ENCODE measurements around the gene NRBF2.
"Not testable (repeated sequence)": the region's sequence is repeated elsewhere in the genome, so short reads cannot be mapped to it uniquely, and the experiment has no call there.

NRBF2 gene

DNA sequence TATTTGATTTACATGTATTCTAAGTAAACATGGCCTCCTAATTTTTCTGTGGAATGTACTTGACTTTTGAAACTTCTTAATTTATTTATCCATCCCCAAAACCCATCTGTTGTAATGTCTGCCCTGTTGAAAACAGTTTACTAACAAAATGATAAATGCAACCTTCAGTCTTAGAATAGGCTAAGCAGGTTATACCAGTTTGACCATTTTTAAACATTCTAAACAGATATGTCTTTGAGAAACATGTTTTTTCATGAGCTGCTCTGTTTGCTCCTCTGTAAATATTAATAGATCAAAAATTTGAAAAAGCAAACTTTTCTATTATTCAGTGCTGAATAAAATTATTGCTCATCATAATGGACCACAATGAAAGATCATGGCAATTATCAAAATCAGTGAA lies 33.4 kb upstream of the NRBF2 start:
- Histone ChIP-seq H3K27ac (no peak overlapping the region), H3K4me3 (no peak overlapping the region)
- no peak for DNase-seq (ENCODE audit: low spot score)
- TF ChIP-seq, protein P1, sequence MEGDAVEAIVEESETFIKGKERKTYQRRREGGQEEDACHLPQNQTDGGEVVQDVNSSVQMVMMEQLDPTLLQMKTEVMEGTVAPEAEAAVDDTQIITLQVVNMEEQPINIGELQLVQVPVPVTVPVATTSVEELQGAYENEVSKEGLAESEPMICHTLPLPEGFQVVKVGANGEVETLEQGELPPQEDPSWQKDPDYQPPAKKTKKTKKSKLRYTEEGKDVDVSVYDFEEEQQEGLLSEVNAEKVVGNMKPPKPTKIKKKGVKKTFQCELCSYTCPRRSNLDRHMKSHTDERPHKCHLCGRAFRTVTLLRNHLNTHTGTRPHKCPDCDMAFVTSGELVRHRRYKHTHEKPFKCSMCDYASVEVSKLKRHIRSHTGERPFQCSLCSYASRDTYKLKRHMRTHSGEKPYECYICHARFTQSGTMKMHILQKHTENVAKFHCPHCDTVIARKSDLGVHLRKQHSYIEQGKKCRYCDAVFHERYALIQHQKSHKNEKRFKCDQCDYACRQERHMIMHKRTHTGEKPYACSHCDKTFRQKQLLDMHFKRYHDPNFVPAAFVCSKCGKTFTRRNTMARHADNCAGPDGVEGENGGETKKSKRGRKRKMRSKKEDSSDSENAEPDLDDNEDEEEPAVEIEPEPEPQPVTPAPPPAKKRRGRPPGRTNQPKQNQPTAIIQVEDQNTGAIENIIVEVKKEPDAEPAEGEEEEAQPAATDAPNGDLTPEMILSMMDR (IDR thresholded peaks at IDR 0.05), result no peak

DNA sequence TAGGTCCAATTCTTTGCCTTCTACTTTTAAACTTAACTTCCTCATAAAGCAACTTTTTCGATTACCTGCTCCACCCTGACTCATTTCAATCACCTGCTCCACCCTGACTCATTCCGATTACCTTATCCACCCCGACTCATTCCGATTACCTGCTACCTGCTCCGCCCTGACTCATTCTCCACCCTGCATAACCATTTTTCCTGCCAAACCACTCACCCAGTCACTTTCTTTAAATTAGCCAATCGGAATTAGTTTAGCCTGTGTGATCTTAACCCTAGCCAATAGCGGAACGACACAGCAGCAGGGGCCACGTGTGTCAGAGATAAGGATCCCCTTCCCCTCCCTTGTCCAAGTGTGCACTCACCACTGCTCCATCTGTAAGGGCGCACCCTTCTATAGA lies 32.0 kb upstream of the NRBF2 start:
- H3K4me3 ChIP-seq; H3K27ac ChIP-seq; DNase-seq (ENCODE audit: low spot score): not testable (repeated sequence)

DNA sequence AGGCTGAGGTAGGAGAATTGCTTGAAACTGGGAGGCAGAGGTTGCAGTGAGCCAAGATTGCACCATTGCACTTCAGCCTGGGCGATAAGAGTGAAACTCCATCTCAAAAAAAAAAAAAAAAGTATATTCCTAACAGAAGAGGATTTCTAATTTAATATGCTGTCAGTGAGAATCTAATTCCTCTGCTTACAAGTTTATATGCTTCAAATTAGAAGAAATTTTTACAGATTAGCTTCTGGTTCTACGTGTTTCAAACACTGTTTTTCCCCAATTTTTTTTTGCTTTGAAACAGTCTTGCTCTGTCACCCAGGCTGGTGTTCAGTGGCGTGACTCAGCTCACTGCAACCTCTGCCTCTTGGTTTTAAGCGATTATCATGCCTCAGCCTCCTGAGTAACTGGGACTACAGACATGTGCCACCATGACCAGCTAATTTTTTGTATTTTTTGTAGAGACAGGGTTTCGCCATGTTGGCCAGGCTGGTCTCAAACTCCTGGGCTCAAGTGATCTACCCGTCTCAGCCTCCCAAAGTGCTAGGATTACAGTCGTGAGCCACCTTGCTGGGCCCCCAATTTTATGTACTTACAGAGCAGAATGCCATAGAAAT lies 30.7 kb upstream of the NRBF2 start:
- not testable (repeated sequence) for H3K4me3 ChIP-seq; DNase-seq (ENCODE audit: low spot score); H3K27ac ChIP-seq

DNA sequence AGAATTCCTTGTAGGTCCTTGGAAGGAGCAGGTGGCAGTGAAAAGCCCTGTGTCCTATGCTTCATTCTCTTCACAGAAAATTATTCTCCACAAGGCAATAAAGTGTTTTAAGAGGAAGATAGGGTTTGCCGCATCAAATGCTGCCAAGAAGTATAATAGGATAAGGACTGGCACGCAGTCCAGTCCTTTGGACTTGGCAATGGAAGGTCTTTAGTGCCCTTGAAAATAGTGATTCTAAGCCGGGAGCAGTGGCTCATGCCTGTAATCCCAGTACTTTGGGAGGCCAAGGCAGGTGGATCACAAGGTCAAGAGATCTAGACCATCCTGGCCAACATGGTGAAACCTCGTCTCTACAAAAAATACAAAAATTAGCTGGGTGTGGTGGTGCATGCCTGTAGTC lies 29.9 kb upstream of the NRBF2 start:
- DNase-seq (ENCODE audit: low spot score); H3K27ac ChIP-seq; H3K4me3 ChIP-seq: not testable (repeated sequence)

DNA sequence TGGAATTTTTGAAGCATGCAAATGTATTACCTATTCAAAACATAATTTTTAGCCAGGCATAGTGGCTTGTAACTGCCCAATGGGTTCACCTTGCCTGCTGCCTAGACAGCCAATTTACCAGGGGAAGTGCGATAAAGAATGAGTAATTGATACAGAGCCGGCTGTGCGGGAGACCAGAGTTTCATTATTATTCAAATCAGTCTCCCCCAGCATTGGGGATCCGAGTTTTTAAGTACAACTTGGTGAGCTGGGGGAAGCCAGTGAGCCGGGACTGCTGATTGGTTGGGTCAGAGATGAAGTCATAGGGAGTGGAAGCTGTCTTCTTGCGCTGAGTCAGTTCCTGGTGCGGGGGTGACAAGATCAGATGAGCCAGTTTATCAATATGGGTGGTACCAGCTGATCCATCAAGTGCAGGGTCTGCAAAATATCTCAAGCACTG lies 29.1 kb upstream of the NRBF2 start:
- Histone ChIP-seq H3K4me3 (no peak overlapping the region), H3K27ac (no peak overlapping the region)
- TF ChIP-seq, protein P1 (IDR thresholded peaks at IDR 0.05), result no peak
- DNase-seq (ENCODE audit: low spot score), result no peak

DNA sequence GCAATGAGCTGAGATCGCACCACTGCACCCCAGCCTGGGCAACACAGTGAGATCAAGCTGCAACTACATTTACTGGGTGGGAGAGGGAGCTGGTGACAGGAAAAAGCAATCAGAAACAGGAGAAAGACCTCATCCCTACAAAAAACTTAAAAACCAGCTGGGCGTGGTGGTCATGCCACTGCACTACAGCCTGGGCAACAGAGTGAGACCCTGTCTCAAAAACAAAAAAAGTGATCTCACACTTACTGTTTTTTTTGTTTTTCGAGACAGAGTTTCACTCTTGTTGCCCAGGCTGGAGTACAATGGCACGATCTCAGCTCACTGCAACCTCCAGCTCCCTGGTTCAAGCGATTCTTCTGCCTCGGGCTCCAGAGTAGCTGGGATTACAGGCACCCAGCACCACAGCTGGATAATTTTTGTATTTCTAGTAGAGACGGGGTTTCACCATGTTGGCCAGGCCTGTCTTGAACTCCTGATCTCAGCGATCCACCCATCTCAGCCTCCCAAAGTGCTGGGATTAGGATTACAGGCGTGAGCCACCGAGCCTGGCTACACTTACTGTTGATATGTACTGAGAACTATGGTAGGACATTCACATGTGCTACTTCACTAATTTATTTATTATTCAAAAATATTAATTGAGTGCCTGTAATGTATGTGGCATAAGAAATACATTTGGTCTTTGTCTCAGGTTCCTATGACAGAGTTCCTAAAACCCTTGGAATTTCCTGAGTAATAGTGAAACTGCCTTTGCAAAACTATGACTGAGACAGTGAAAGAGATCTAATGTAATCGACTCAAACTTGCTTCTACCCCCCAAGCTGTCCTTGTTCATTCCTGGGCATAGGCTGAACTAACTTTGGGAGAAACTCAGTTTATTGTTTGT lies 27.7 kb upstream of the NRBF2 start:
- TF ChIP-seq, protein P1 (IDR thresholded peaks at IDR 0.05), result no peak
- no peak for DNase-seq (ENCODE audit: low spot score)
- Histone ChIP-seq H3K27ac (peak overlapping the region in 1 of 2 donors; percentile 55), H3K4me3 (no peak overlapping the region)

DNA sequence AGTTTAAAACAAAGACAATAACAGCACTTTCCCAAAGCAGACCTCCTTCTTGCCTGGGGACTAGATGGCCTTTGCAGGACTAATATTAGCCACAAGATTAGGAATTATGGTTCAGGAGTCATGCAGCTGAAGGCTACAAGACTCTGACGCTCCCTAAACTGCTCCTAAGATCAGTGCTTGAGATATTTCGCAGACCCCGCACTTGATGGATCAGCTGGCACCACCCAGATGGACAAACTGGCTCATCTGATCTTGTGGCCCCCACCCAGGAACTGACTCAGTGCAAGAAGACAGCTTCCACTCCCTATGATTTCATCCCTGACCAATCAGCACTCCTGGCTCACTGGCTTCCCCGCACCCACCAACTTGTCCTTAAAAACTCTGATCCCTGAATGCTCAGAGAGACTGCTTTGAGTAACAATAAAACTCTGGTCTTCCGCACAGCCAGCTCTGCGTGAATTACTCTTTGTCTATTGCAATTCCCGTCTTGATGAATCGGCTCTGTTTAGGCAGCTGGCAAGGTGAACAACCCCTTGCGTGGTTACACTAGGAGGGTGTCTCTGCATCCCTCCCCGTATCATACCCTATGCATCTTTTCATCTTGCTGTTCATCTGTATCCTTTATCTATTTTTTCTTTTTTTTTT lies 26.9 kb upstream of the NRBF2 start:
- Histone ChIP-seq H3K27ac (peak overlapping the region in 1 of 2 donors; percentile 55), H3K4me3 (peak overlapping the region; percentile 31)
- DNase-seq (ENCODE audit: low spot score), result no peak
- TF ChIP-seq, protein P1 (IDR thresholded peaks at IDR 0.05), result no peak

DNA sequence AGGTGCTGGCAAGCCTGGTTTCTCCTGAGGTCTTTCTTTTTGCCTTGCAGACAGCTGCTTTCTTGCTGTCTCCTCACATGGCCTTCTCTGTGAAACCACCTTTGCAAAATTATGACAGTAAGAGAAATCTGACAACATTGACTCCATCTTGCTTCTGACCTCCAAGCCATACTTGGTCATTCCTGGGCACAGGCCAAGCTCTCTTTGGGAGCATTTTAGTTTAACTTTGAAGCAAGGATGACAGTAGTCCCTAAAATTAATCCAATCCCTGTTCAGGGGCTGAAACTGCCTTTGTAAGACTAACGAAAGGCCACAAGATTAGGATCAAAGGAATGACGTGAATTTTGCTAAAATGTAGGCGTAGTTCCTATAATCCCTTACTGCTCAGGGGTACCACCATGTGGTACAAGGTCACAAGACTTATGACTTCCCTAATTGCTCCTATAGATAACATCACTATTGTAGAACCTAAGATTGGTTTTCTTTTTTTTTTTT lies 25.1 kb upstream of the NRBF2 start:
- no peak overlapping the region for H3K4me3 ChIP-seq
- TF ChIP-seq, protein P1 (IDR thresholded peaks at IDR 0.05), result no peak
- no peak overlapping the region for H3K27ac ChIP-seq
- no peak for DNase-seq (ENCODE audit: low spot score)
